Heart left ventricle (tissue), 13 donors: ENCODE measurements around the gene ALOXE3.

Experiments
- CTCF ChIP-seq, 12 donors: fragments of 200-600 bp; sonication (generic) in 4 of 12; IDR thresholded peaks; one replicate each; pipeline versions ENCODE4 v1.5.0 to v1.8.0; 2018 to 2022; ENCODE audit warnings: antibody characterized with exemption in 12 of 12, mild to moderate bottlenecking in 5 of 12
- POLR2A ChIP-seq, 2 donors: fragments of 450-650 bp; IDR thresholded peaks; one replicate each; pipeline ENCODE4 v1.6.1; 2017; ENCODE audit warnings: antibody characterized with exemption in 2 of 2, mild to moderate bottlenecking in 2 of 2, moderate library complexity in 2 of 2
- donor health status: ischemic (EF 13 %, LVEDD 7.1; RV severe dilation, severe dysfunction).
- donor health status: DM: no; HTN: yes; CAD: no.
- donor health status: DM: no; HTN: no; CAD: no.
- donor health status: ischemic (EF 25% LVEDD 6.9; RV normal size, moderate dysfunction).
- donor health status: ischemic (EF 25% LVEDD 5.7; RV mildly dilated, moderate dysfunction).
- donor health status: ischemic (EF 35%, LVEDD 5.7; RV mildly dilated, moderate dysfunction).
- donor health status: nonischemic (EF 11% LVEDD 7.7; RV severe dilation, severe dysfunction).
- donor health status: DM: yes; HTN: yes; CAD: no.
- donor health status: PGD.
- donor health status: ischemic (EF 29% LVEDD 5.4; RV normal size, mild dysfunction).
- donor health status: nonischemic (EF 23%, LVEDD 6.1; RV moderate dilation, normal function).

DNA sequence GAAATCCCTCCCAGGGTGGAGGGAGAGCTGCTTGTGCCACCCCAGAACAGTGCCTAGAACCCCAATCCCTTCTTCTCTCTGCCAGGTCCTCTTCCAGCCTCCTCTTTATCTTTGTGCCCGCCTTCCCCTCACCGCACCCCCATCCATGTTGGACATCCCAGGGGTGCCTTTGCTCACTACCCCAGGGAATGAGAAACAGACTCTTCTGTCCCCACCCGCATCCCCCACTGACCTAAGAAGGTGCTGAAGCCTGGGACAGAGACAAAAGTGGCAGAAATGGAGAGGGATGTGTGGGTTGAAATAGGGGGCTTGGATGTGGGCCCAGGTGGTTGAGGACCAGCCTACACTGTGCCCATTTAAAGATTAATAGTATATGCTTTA lies 62.5 kb downstream of the ALOXE3 start:
- TF ChIP-seq CTCF (IDR thresholded peaks at IDR 0.05) (no peak), POLR2A (IDR thresholded peaks at IDR 0.05) (no peak)
